ENCODE data around the gene LOXL4. TPM values are rescaled to one million over a fixed set of nuclear protein-coding genes. Genes with fewer than 3 reads are reported as not detected.

Gene LOXL4
- polyA plus RNA-seq, 3 donors = 0.03 to 0.05 TPM; not detected in 1

DNA sequence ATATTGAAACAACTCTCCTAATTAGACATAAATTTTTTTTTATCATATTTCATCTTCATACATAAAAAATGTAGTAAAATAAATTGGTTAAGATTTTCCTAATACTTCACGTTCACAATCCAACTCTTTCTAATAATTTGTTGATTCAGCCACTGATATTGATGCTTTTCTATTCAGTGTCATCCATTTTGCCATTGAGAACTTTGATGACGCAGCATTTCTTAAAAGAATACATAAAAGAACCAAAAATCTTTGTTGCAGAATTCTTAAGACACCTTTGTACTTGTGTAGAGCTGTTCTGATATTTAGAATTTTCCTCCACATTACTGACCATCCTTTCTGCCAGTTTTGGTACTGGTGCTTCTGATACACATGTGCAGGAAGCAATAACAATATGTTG is 52.6 kb downstream of the LOXL4 start:
- TF ChIP-seq CTCF (IDR thresholded peaks at IDR 0.05) = no peak
- peaks cover 30 to 41% of the 10 kb centered on the region in 2 donors for H3K36me3 Mint-ChIP-seq
- H3K27ac Mint-ChIP-seq = no peak overlapping the region

GRCh38 chr10:98213740-98214139 is 54.3 kb downstream of the LOXL4 start:
- WGBS (ENCODE audit: insufficient coverage) = no CpG with 5 or more reads among the region's 1 CpG
- no peak overlapping the region for H3K4me2 ChIP-seq (replicated peaks; ENCODE audit: extremely low read depth, low read length, poor library complexity, severe bottlenecking)
- H3K4me1 Mint-ChIP-seq = peaks cover 13% of the 10 kb centered on the region
- no peaks in the 10 kb centered on the region for H3K27me3 ChIP-seq (ENCODE audit: control insufficient read depth in 2 of 2, insufficient read depth in 2 of 2, low read length in 2 of 2)
- no peak overlapping the region for H3K27ac ChIP-seq (ENCODE audit: low read depth in 1 of 2, low read length in 2 of 2)
- H2AFZ ChIP-seq (ENCODE audit: insufficient read depth, low read depth, low read length, poor library complexity, severe bottlenecking) = no peak overlapping the region
- peaks cover 18 to 47% of the 10 kb centered on the region in 2 donors for H3K36me3 ChIP-seq (replicated peaks in 1 of 2; ENCODE audit: control insufficient read depth in 1 of 2, insufficient read depth in 2 of 2, low read length in 2 of 2)
- no peak for TF ChIP-seq CTCF (IDR thresholded peaks at IDR 0.05)
- peaks cover 30% of the 10 kb centered on the region for H3K79me2 ChIP-seq (ENCODE audit: insufficient read depth, low read length)
- H3K4me3 ChIP-seq (replicated peaks in 1 of 3; ENCODE audit: low read depth in 2 of 3, low read length in 3 of 3) = no peak overlapping the region
- peaks cover 0 to under 1% of the 10 kb centered on the region in 2 donors for H3K9me3 ChIP-seq (replicated peaks in 1 of 2; ENCODE audit: control insufficient read depth in 1 of 2, insufficient read depth in 1 of 2, low read length in 2 of 2)
- intact Hi-C loops (cut with micrococcal nuclease) = no loop called here
- no peak for DNase-seq
- no peaks in the 10 kb centered on the region for H3K27me3 Mint-ChIP-seq (ENCODE audit: low read depth in 3 of 3)
- peaks cover 36 to 44% of the 10 kb centered on the region in 2 donors for H3K36me3 Mint-ChIP-seq
- H4K20me1 ChIP-seq (ENCODE audit: insufficient read depth, low read length) = peaks cover 98% of the 10 kb centered on the region
- H3K4me1 ChIP-seq (ENCODE audit: control insufficient read depth in 1 of 2, insufficient read depth in 2 of 2, low read length in 2 of 2) = peaks cover 0 to 8% of the 10 kb centered on the region in 2 donors
- H3K9ac ChIP-seq (ENCODE audit: insufficient read depth, low read length, poor library complexity, severe bottlenecking) = no peak overlapping the region
- peaks cover 0 to 3% (median 0%) of the 10 kb centered on the region in 7 donors for H3K9me3 Mint-ChIP-seq
- H3K4me3 Mint-ChIP-seq = no peak overlapping the region
- H3K27ac Mint-ChIP-seq = no peak overlapping the region

More for the DNA sequence above, 52.6 kb downstream of the LOXL4 start:
- Histone ChIP-seq H3K27ac (ENCODE audit: low read depth in 1 of 2, low read length in 2 of 2) (no peak overlapping the region), H3K27me3 (ENCODE audit: control insufficient read depth in 2 of 2, insufficient read depth in 2 of 2, low read length in 2 of 2) (no peaks in the 10 kb centered on the region), H2AFZ (ENCODE audit: insufficient read depth, low read depth, low read length, poor library complexity, severe bottlenecking) (no peak overlapping the region), H3K79me2 (ENCODE audit: insufficient read depth, low read length) (peaks cover 45% of the 10 kb centered on the region), H3K9me3 (replicated peaks in 1 of 2; ENCODE audit: control insufficient read depth in 1 of 2, insufficient read depth in 1 of 2, low read length in 2 of 2) (peaks cover 0 to 4% of the 10 kb centered on the region in 2 donors), H4K20me1 (ENCODE audit: insufficient read depth, low read length) (peaks cover 96% of the 10 kb centered on the region), H3K4me1 (ENCODE audit: control insufficient read depth in 1 of 2, insufficient read depth in 2 of 2, low read length in 2 of 2) (peaks cover 0 to 8% of the 10 kb centered on the region in 2 donors), H3K4me2 (replicated peaks; ENCODE audit: extremely low read depth, low read length, poor library complexity, severe bottlenecking) (no peak overlapping the region), H3K4me3 (replicated peaks in 1 of 3; ENCODE audit: low read depth in 2 of 3, low read length in 3 of 3) (no peak overlapping the region), H3K9ac (ENCODE audit: insufficient read depth, low read length, poor library complexity, severe bottlenecking) (no peak overlapping the region), H3K36me3 (replicated peaks in 1 of 2; ENCODE audit: control insufficient read depth in 1 of 2, insufficient read depth in 2 of 2, low read length in 2 of 2) (peaks cover 8 to 33% of the 10 kb centered on the region in 2 donors)
- intact Hi-C loops (cut with micrococcal nuclease) = no loop called here
- no CpG with 5 or more reads among the region's 2 CpGs for WGBS (ENCODE audit: insufficient coverage)
- no peak for DNase-seq
- no peak overlapping the region for H3K4me3 Mint-ChIP-seq
- peaks cover 13% of the 10 kb centered on the region for H3K4me1 Mint-ChIP-seq
- peaks cover 3 to 17% (median 10%) of the 10 kb centered on the region in 7 donors for H3K9me3 Mint-ChIP-seq
- no peaks in the 10 kb centered on the region for H3K27me3 Mint-ChIP-seq (ENCODE audit: low read depth in 3 of 3)
